ENCODE measurements around the gene METTL17. TPM values are rescaled to one million over a fixed set of nuclear protein-coding genes. Genes with fewer than 3 reads are reported as not detected.
"Not testable (repeated sequence)": the region's sequence is repeated elsewhere in the genome, so short reads cannot be mapped to it uniquely, and the experiment has no call there.

The METTL17 gene, protein sequence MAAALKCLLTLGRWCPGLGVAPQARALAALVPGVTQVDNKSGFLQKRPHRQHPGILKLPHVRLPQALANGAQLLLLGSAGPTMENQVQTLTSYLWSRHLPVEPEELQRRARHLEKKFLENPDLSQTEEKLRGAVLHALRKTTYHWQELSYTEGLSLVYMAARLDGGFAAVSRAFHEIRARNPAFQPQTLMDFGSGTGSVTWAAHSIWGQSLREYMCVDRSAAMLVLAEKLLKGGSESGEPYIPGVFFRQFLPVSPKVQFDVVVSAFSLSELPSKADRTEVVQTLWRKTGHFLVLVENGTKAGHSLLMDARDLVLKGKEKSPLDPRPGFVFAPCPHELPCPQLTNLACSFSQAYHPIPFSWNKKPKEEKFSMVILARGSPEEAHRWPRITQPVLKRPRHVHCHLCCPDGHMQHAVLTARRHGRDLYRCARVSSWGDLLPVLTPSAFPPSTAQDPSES
- 95.9 and 100 TPM in 2 replicates for total RNA-seq
- long read RNA-seq, transcript METTL17-216 (13 exons, 1,605 nt): minor isoform, 36 of 229 reads
- long read RNA-seq, transcript METTL17-224 (14 exons, 1,529 nt): minor isoform, 11 of 229 reads
- long read RNA-seq, transcript METTL17-201 (14 exons, 1,749 nt): major isoform, 58 of 229 reads
- long read RNA-seq, transcript METTL17-202 (13 exons, 1,586 nt): minor isoform, 22 of 229 reads
- long read RNA-seq, partial matches to known transcripts: 29 of 229 reads
- long read RNA-seq, other reads (novel, unspliced or antisense): 73 of 229 reads

DNA sequence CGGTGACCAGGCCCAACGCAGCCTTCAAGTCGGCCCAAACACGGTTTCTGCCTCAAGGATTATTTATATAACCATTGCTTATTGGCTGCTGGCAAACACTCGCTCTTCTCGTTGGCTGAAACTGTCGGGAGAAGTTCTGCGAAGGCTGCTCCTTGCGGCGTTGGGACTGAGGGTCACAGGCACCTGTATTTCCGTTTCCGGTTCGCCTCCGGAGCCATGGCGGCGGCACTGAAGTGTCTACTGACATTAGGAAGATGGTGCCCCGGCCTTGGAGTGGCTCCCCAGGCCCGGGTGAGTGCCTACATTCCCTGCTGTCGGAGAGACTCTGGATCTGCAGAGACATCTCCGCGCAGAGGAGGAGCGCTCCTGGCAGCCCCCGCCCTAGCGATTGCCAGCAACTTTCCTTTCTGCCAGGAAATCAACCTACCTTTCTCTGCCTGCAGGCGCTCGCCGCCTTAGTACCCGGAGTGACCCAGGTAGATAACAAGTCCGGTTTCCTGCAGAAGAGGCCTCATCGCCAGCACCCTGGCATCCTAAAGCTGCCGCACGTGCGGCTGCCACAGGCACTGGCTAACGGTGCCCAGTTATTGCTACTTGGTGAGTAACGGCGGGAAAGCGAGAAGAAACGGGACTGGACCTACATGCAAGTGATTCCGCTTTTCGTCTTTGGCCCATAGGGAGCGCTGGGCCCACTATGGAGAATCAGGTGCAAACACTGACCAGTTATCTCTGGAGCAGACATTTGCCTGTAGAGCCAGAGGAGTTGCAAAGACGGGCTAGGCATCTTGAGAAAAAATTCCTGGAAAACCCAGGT, at the start of gene METTL17:
TSS of gene METTL17 (plus strand) at position 194 of the 814 bp plus-strand sequence. CDS start at position 217, 23 bp downstream.
- H3K27me3 Mint-ChIP-seq: no peaks in the 10 kb centered on the region
- H3K27ac Mint-ChIP-seq: peak within 1 kb of the TSS; percentile 98
- DNase-seq (ENCODE audit: low spot score, unreplicated experiment): peak; percentile 67
- no peaks in the 10 kb centered on the region for H3K9me3 Mint-ChIP-seq (ENCODE audit: low read depth)
- peaks cover 11% of the 10 kb centered on the region for H3K4me1 Mint-ChIP-seq (ENCODE audit: low read depth)
- TF ChIP-seq, protein P1, sequence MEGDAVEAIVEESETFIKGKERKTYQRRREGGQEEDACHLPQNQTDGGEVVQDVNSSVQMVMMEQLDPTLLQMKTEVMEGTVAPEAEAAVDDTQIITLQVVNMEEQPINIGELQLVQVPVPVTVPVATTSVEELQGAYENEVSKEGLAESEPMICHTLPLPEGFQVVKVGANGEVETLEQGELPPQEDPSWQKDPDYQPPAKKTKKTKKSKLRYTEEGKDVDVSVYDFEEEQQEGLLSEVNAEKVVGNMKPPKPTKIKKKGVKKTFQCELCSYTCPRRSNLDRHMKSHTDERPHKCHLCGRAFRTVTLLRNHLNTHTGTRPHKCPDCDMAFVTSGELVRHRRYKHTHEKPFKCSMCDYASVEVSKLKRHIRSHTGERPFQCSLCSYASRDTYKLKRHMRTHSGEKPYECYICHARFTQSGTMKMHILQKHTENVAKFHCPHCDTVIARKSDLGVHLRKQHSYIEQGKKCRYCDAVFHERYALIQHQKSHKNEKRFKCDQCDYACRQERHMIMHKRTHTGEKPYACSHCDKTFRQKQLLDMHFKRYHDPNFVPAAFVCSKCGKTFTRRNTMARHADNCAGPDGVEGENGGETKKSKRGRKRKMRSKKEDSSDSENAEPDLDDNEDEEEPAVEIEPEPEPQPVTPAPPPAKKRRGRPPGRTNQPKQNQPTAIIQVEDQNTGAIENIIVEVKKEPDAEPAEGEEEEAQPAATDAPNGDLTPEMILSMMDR (IDR thresholded peaks at IDR 0.05; ENCODE audit: unreplicated experiment): peak; percentile 49
- H3K36me3 Mint-ChIP-seq (ENCODE audit: insufficient read depth): peaks cover 13% of the 10 kb centered on the region
- peak within 1 kb of the TSS; percentile 91 for H3K4me3 Mint-ChIP-seq (ENCODE audit: low read depth)

DNA sequence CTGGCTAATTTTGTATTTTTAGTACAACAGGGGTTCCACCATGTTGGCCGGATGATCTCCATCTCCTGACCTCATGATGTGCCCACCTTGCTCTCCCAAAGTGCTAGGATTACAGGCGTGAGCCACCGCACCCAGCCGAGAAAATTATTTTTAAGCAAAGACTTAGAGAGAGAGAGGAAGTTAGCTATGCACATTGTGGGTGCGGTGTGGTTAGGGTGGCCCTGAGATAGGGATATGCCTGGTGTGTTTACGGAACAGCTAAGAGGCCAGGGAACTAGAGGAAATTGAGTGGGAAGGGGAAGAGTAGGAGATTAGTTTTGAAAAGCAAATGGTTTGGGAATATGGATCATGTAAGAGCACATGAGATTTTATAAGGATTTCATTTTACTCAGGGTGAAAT, 44.6 kb upstream of the METTL17 start:
- not testable (repeated sequence) for H3K27me3 Mint-ChIP-seq; H3K4me1 Mint-ChIP-seq (ENCODE audit: low read depth); DNase-seq (ENCODE audit: low spot score, unreplicated experiment); H3K36me3 Mint-ChIP-seq (ENCODE audit: insufficient read depth); H3K4me3 Mint-ChIP-seq (ENCODE audit: low read depth); H3K9me3 Mint-ChIP-seq (ENCODE audit: low read depth); H3K27ac Mint-ChIP-seq

DNA sequence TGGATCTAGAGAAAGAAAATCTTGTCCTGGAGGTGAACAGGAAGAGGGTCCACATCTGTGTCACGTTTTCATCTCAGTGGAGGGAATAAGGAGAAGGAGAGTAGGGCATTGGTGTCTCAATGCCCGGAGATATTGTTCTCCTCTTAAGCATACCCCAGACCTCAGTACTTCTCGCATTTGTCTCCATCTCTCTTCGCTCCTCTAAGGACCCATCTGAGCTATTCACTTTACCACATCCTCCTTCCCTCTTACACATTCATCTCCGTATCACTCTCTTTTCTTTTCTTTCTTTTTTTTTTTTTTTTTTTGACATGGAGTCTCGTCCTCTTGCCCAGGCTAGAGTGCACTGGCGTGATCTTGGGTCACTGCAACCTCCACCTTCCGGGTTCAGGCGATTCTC, 43.1 kb upstream of the METTL17 start:
- not testable (repeated sequence) for H3K27ac Mint-ChIP-seq; H3K36me3 Mint-ChIP-seq (ENCODE audit: insufficient read depth); DNase-seq (ENCODE audit: low spot score, unreplicated experiment); H3K4me3 Mint-ChIP-seq (ENCODE audit: low read depth); H3K27me3 Mint-ChIP-seq; H3K4me1 Mint-ChIP-seq (ENCODE audit: low read depth); H3K9me3 Mint-ChIP-seq (ENCODE audit: low read depth)

DNA sequence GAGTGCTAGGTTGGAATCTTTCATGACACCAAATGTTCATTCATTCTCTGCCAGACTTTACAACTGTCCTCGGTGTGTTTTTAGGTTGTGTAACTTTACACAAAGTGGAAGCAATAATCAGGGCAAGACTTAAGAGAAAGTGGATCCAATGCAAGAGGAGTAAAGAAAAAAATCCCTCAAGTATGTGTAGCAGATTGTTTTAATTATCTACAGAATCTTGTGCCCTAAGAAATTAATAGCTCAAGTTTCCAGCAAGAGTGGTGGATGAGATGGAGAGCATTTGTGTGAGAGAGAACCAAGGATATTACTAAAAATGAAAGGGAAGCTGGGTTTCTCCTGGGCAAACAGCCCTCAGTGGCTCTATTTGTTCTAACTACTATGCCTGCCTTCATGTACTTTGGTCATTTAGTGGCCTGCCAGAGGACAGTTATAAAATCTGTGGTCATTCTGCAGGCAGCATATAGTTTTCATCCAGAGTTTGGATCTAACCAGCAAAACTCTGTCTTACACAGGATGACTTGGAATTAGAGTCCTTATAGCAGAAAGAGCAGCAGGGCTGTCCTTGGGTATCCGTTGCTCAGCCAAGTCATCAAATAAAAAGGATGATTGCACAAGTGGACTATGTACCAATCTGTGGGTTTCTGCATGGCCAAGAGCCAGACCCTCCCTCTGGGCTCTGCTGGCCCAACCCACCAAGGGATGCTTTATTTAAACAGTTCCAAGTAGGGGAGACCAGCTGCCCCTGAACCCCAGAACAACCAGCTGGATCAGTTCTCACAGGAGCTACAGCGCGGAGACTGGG, 34.8 kb upstream of the METTL17 start, which contains the start of gene RNASE2:
TSS of gene RNASE2 (plus strand) at position 752 of the 802 bp plus-strand sequence. CDS start 285 bp downstream, outside the sequence.
- not testable (repeated sequence) for H3K4me1 Mint-ChIP-seq (ENCODE audit: low read depth); H3K9me3 Mint-ChIP-seq (ENCODE audit: low read depth); H3K36me3 Mint-ChIP-seq (ENCODE audit: insufficient read depth); H3K27ac Mint-ChIP-seq; DNase-seq (ENCODE audit: low spot score, unreplicated experiment); H3K4me3 Mint-ChIP-seq (ENCODE audit: low read depth)
- peaks cover 20% of the 10 kb centered on the region for H3K27me3 Mint-ChIP-seq

DNA sequence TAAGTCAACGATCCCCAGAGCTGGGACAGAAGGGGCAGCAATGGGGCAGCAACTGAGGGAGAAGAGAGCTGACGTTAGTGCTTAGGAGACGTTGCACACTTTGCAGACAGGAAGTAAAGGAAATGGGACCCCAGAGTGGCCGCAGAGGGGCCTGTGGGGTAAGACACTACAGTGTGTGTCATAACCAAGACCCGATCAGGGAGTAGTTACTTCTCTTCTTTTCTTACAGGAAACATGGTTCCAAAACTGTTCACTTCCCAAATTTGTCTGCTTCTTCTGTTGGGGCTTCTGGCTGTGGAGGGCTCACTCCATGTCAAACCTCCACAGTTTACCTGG, 34.3 kb upstream of the METTL17 start:
- DNase-seq (ENCODE audit: low spot score, unreplicated experiment); H3K36me3 Mint-ChIP-seq (ENCODE audit: insufficient read depth); H3K27ac Mint-ChIP-seq; H3K9me3 Mint-ChIP-seq (ENCODE audit: low read depth); H3K4me1 Mint-ChIP-seq (ENCODE audit: low read depth); H3K4me3 Mint-ChIP-seq (ENCODE audit: low read depth): not testable (repeated sequence)
- H3K27me3 Mint-ChIP-seq: peaks cover 18% of the 10 kb centered on the region

DNA sequence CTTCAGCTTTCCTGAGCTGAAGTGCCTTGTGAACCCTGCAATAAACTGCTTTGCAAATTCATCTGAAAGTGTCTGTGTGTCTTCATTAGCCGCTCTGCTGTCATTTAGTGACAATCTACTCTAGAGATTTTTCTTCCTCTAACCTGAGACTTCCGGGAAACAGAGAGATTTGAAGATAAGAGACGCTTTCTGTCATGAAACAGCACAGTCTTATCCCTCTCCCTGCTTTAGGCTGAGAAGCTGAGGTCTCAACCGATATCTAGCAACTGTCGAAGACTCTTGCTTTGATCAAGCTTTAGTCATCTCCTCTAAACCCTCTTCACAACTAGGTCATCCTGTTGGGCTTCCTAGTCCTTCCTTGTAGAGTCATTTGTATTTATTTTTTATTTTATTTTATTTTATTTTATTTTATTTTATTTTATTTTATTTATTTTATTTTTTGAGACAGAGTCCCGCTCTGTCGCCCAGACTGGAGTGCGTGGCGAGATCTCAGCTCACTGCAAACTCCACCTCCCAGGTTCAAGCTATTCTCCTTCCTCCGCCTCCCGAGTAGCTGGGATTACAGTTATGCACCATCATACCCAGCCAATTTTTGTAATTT, 33.3 kb upstream of the METTL17 start:
- H3K36me3 Mint-ChIP-seq (ENCODE audit: insufficient read depth): no peaks in the 10 kb centered on the region
- TF ChIP-seq, protein P1 (IDR thresholded peaks at IDR 0.05; ENCODE audit: unreplicated experiment): no peak

DNA sequence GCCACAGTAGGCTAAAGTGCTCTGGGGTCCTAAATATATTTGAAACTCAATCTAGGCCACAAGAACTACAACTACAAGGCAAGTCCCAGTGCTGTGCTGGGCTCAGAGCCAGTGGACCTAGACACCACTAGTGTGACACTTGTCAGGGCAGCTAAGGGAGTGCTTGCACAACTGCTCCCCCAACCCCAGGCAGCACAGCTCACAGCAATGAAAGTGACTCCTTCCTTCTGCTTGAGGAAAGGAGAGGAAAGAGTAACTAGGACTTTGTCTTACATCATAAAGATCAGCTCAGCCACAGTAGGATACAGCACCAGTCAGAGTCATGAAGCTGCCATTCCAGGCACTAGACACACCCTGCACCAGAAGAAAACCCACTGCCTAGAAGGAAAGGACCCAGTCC, 30.8 kb upstream of the METTL17 start:
- H3K36me3 Mint-ChIP-seq (ENCODE audit: insufficient read depth); H3K27ac Mint-ChIP-seq; H3K9me3 Mint-ChIP-seq (ENCODE audit: low read depth); H3K4me1 Mint-ChIP-seq (ENCODE audit: low read depth); DNase-seq (ENCODE audit: low spot score, unreplicated experiment); H3K4me3 Mint-ChIP-seq (ENCODE audit: low read depth): not testable (repeated sequence)
- H3K27me3 Mint-ChIP-seq: peaks cover 22% of the 10 kb centered on the region

More for the DNA sequence above, 33.3 kb upstream of the METTL17 start:
- no peak overlapping the region for H3K27ac Mint-ChIP-seq
- H3K9me3 Mint-ChIP-seq (ENCODE audit: low read depth): no peaks in the 10 kb centered on the region
- peaks cover 18% of the 10 kb centered on the region for H3K27me3 Mint-ChIP-seq
- DNase-seq (ENCODE audit: low spot score, unreplicated experiment): no peak
- H3K4me1 Mint-ChIP-seq (ENCODE audit: low read depth): peaks cover 3% of the 10 kb centered on the region
- H3K4me3 Mint-ChIP-seq (ENCODE audit: low read depth): no peak overlapping the region
